HEK293 (cell line): ENCODE data around the gene DLL1.

Experiments
- CTCF ChIA-PET: fragments of 350-600 bp; formaldehyde crosslinking; extraction: SDS; loops from one replicate; lab custom pipeline; 2021; ENCODE audit warnings: antibody characterized with exemption; lab: Yijun Ruan, JAX
- POLR2A ChIA-PET: fragments of 300-600 bp; formaldehyde crosslinking; extraction: SDS; loops from one replicate; lab custom pipeline; 2020; ENCODE audit warnings: antibody characterized with exemption, inconsistent platforms; lab: Yijun Ruan, JAX
- H3K27ac ChIP-seq: fragments of 200-500 bp; sonication (Bioruptor generic); 2 replicates; pipeline ENCODE4 v1.5.1; 2014; ENCODE audit warnings: low read depth, low read length, control low read depth, inconsistent platforms; ENCODE audit errors: extremely low read depth
- H3K36me3 ChIP-seq, 2 experiments: fragments of 200-500 bp in 1 of 2; sonication (Bioruptor generic) in 1 of 2; 1 replicate in 1 of 2; 2 replicates in 1 of 2; pipeline ENCODE4 v1.5.1; 2014 to 2017; ENCODE audit warnings: inconsistent platforms in 2 of 2, low read length in 2 of 2; ENCODE audit not compliant: control insufficient read depth in 2 of 2, insufficient read depth in 1 of 2
- H3K4me1 ChIP-seq: fragments of 200-500 bp; sonication (Bioruptor generic); 2 replicates; pipeline ENCODE4 v1.5.1; 2014; ENCODE audit warnings: mild to moderate bottlenecking, low read length, inconsistent platforms; ENCODE audit not compliant: control insufficient read depth, insufficient read depth
- H3K4me3 ChIP-seq: 2 replicates; pipeline ENCODE4 v1.5.1; 2011; ENCODE audit warnings: low read depth, mild to moderate bottlenecking, control low read depth, low read length, moderate library complexity
- H3K9me3 ChIP-seq: fragments of 200-500 bp; sonication (Bioruptor generic); 2 replicates; pipeline ENCODE4 v1.5.1; 2014; ENCODE audit warnings: low read depth, low read length, inconsistent platforms; ENCODE audit not compliant: control insufficient read depth, insufficient read depth
- EGR2 ChIP-seq: fragments of 450-650 bp; formaldehyde crosslinking; IDR thresholded peaks from 2 replicates; pipeline ENCODE4 v1.5.1; 2016; ENCODE audit warnings: low read depth, missing biosample characterization, missing genetic modification characterization
- KLF7 ChIP-seq: fragments of 450-650 bp; formaldehyde crosslinking; IDR thresholded peaks from 2 replicates; pipeline ENCODE4 v1.5.1; 2016; ENCODE audit warnings: missing biosample characterization, missing genetic modification characterization, borderline replicate concordance
- MYNN ChIP-seq: fragments of 450-650 bp; formaldehyde crosslinking; IDR thresholded peaks from 2 replicates; pipeline ENCODE4 v1.5.1; 2016; ENCODE audit warnings: missing biosample characterization, missing genetic modification characterization, borderline replicate concordance
- SP7 ChIP-seq: fragments of 450-650 bp; formaldehyde crosslinking; IDR thresholded peaks from 2 replicates; pipeline ENCODE4 v1.5.1; 2016; ENCODE audit warnings: missing biosample characterization, missing genetic modification characterization
- ZBTB7A ChIP-seq: fragments of 450-650 bp; formaldehyde crosslinking; IDR thresholded peaks from 2 replicates; pipeline ENCODE4 v1.5.1; 2016; ENCODE audit warnings: low read depth, missing biosample characterization, missing genetic modification characterization
- ZFHX2 ChIP-seq: fragments of 450-650 bp; formaldehyde crosslinking; conservative IDR thresholded peaks from 2 replicates; pipeline ENCODE4 v1.5.1; 2016; ENCODE audit warnings: missing biosample characterization, missing genetic modification characterization
- ZIC2 ChIP-seq: fragments of 450-650 bp; formaldehyde crosslinking; IDR thresholded peaks from 2 replicates; pipeline ENCODE4 v1.5.1; 2016; ENCODE audit warnings: missing biosample characterization, missing genetic modification characterization
- ZNF138 ChIP-seq: fragments of 450-650 bp; formaldehyde crosslinking; IDR thresholded peaks from 2 replicates; pipeline ENCODE4 v1.5.1; 2016; ENCODE audit warnings: missing biosample characterization, missing genetic modification characterization, borderline replicate concordance
- ZNF157 ChIP-seq: fragments of 450-650 bp; formaldehyde crosslinking; IDR thresholded peaks from 2 replicates; pipeline ENCODE4 v1.5.1; 2016; ENCODE audit warnings: missing biosample characterization, missing genetic modification characterization
- ZNF202 ChIP-seq: fragments of 450-650 bp; formaldehyde crosslinking; IDR thresholded peaks from 2 replicates; pipeline ENCODE4 v1.5.1; 2016; ENCODE audit warnings: missing biosample characterization, missing genetic modification characterization, borderline replicate concordance
- ZNF341 ChIP-seq: fragments of 450-650 bp; formaldehyde crosslinking; IDR thresholded peaks from 2 replicates; pipeline ENCODE4; 2016; ENCODE audit warnings: low read depth, missing biosample characterization, missing genetic modification characterization
- ZNF423 ChIP-seq: fragments of 450-650 bp; formaldehyde crosslinking; IDR thresholded peaks from 2 replicates; pipeline ENCODE4 v1.5.1; 2016; ENCODE audit warnings: missing biosample characterization, missing genetic modification characterization
- ZNF561 ChIP-seq: fragments of 450-650 bp; IDR thresholded peaks from 2 replicates; pipeline ENCODE4 v1.5.1; 2018; ENCODE audit warnings: missing biosample characterization, missing genetic modification characterization, borderline replicate concordance
- ZSCAN16 ChIP-seq: fragments of 450-650 bp; formaldehyde crosslinking; IDR thresholded peaks from 2 replicates; pipeline ENCODE4 v1.5.1; 2016; ENCODE audit warnings: missing biosample characterization, missing genetic modification characterization

The DLL1 gene

GRCh38 chr6:170287371-170287876 lies 3.5 kb downstream of the DLL1 start:
- Histone ChIP-seq H3K9me3 (no peaks in the 10 kb centered on the region), H3K27ac (no peak overlapping the region), H3K4me1 (no peaks in the 10 kb centered on the region), H3K36me3 (peaks cover 0 to 65% of the 10 kb centered on the region in 2 experiments; a peak in 2 of 3 replicates), H3K4me3 (no peak overlapping the region)
- ChIA-PET CTCF (interaction anchor here (1.3 to 1.4 kb wide), 2 partner anchors 242 to 1331 kb away, joined by 3 to 4 read pairs; no protein-coding TSS in a partner anchor), POLR2A (interaction anchor here (1.0 kb wide), 1 partner anchor 10 kb away, joined by 3 read pairs; no protein-coding TSS in a partner anchor)
- TF ChIP-seq ZSCAN16: no peak
- no peak for TF ChIP-seq MYNN
- no peak for TF ChIP-seq SP7
- no peak for TF ChIP-seq ZNF341 (tag by site-specific recombination)
- TF ChIP-seq ZNF138 (tag by site-specific recombination): no peak
- no peak for TF ChIP-seq ZNF202 (tag by site-specific recombination)
- no peak for TF ChIP-seq KLF7 (tag by site-specific recombination)

DNA sequence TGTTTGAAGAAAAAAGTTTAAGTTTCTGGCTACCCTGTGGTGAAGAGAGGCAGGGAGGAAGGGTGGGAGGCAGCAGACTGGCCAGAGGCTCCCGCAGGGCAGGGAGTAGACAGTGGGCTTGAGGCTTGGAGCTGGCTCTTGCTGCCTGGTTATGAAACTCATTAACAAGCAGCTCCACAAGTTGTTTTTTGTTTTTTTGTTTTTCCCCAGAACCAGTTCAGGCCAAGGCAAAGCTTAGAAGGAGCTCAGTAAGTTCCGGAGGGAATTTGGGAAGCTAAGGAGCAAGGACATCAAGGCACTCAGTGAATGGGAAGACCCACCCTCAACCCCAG lies 4.0 kb downstream of the DLL1 start:
- H3K9me3 ChIP-seq: no peaks in the 10 kb centered on the region
- no peak overlapping the region for H3K27ac ChIP-seq
- TF ChIP-seq ZBTB7A (tag by site-specific recombination): no peak
- TF ChIP-seq ZNF341 (tag by site-specific recombination): no peak
- 0 out of 2 replicates have a peak, but pooled peaks have one; percentile 1 for TF ChIP-seq ZFHX2 (tag by site-specific recombination)
- TF ChIP-seq, all 188 proteins: peak for 1
- Histone ChIP-seq H3K4me3 (no peak overlapping the region), H3K4me1 (no peaks in the 10 kb centered on the region), H3K36me3 (peaks cover 0 to 69% of the 10 kb centered on the region in 2 experiments; a peak in 2 of 3 replicates)
- POLR2A ChIA-PET: interaction anchor here (1.0 kb wide), 1 partner anchor 10 kb away, joined by 3 read pairs; no protein-coding TSS in a partner anchor
- CTCF ChIA-PET: interaction anchor here (1.3 to 1.4 kb wide), 2 partner anchors 242 to 1330 kb away, joined by 3 to 4 read pairs; no protein-coding TSS in a partner anchor

GRCh38 chr6:170286246-170286933 lies 4.5 kb downstream of the DLL1 start:
- TF ChIP-seq ZIC2: 0 out of 2 replicates have a peak, but pooled peaks have one; percentile 44
- peak; percentile 14; the same call in 1 of the 2 replicates for TF ChIP-seq ZNF423 (tag by site-specific recombination)
- TF ChIP-seq ZNF157 (tag by site-specific recombination): no peak
- peak; percentile 78 for TF ChIP-seq ZFHX2 (tag by site-specific recombination)
- peak; percentile 73 for TF ChIP-seq EGR2 (tag by site-specific recombination)
- peaks cover 0 to 74% of the 10 kb centered on the region in 2 experiments; a peak in 2 of 3 replicates for H3K36me3 ChIP-seq
- CTCF ChIA-PET: interaction anchor here (1.3 to 1.4 kb wide), 2 partner anchors 243 to 1330 kb away, joined by 3 to 4 read pairs; no protein-coding TSS in a partner anchor
- H3K27ac ChIP-seq: no peak overlapping the region
- no peaks in the 10 kb centered on the region for H3K9me3 ChIP-seq
- H3K4me1 ChIP-seq: no peaks in the 10 kb centered on the region
- POLR2A ChIA-PET: interaction anchor here (1.0 kb wide), 1 partner anchor 9 kb away, joined by 3 read pairs; no protein-coding TSS in a partner anchor
- no peak overlapping the region for H3K4me3 ChIP-seq

- peaks cover 0 to 75% of the 10 kb centered on the region in 2 experiments; a peak in 2 of 3 replicates for H3K36me3 ChIP-seq
- TF ChIP-seq ZNF561 (tag by site-specific recombination): no peak
- no peak overlapping the region for H3K27ac ChIP-seq
- H3K4me3 ChIP-seq: no peak overlapping the region
- ChIA-PET POLR2A (no interaction called here), CTCF (no interaction called here)
- no peaks in the 10 kb centered on the region for H3K4me1 ChIP-seq
- no peaks in the 10 kb centered on the region for H3K9me3 ChIP-seq
Measured at GRCh38 chr6:170285482-170285881, 5.4 kb downstream of the DLL1 start.
